ENCODE results near the gene ZSCAN10.

Gene ZSCAN10

DNA sequence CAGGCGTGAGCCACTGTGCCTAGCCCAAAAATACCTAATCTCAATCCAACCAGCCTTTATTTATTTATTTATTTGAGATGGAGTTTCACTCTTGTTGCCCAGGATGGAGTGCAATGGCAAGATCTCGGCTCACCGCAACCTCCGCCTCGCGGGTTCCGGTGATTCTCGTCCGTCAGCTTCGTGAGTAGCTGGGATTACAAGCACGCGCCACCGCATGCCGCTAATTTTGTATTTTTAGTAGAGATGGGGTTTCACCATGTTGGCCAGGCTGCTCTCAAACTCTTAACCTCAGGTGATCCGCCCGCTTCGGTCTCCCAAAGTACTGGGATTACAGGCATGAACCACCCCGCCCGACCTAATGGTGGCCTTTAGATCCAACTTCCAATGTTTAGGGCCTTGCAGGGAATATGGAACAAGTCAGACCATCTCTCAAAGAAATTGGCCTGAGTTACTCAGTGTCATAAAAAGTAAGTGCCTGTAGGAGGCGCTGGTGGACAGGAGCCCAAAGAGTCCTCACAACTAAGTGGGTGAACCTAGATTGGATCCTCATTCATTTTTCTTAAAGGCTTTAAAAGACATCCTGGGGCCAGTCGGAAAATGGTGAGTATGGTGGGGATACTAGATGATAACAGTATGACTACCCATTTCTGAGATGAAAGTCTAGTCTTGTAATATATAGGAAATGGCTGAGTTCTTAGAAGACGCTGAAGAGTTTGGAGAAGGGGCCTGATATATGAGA, 4.6 kb downstream of the ZSCAN10 start:
- H3K36me3 ChIP-seq (ENCODE audit: control insufficient read depth in 1 of 2, insufficient read depth in 2 of 2, low read length in 2 of 2) = no peaks in the 10 kb centered on the region
- no peak overlapping the region for H3K4me2 ChIP-seq (ENCODE audit: low read length)
- no peak overlapping the region for H2AFZ ChIP-seq (ENCODE audit: insufficient read depth, low read length, poor library complexity)
- WGBS (ENCODE audit: extremely low coverage, insufficient coverage, insufficient read length) = no CpG with 5 or more reads among the region's 22 CpGs
- H4K8ac ChIP-seq (ENCODE audit: low read depth, low read length) = no peak overlapping the region
- H3K79me1 ChIP-seq (ENCODE audit: low read length) = peaks cover under 1% of the 10 kb centered on the region
- H3K23ac ChIP-seq (ENCODE audit: low read length) = no peak overlapping the region
- no peaks in the 10 kb centered on the region for H3K27me3 ChIP-seq (ENCODE audit: insufficient read depth, low read length)
- no peak overlapping the region for H3K9ac ChIP-seq (ENCODE audit: low read length)
- peak; percentile 24 to 68 for DNase-seq
- H2BK12ac ChIP-seq (ENCODE audit: low read length) = no peak overlapping the region
- H2BK120ac ChIP-seq (ENCODE audit: insufficient read depth, low read length, poor library complexity) = no peak overlapping the region
- H3K4me3 ChIP-seq (ENCODE audit: low read depth, low read length) = no peak overlapping the region
- no peak overlapping the region for H4K12ac ChIP-seq (ENCODE audit: low read depth, low read length)
- peaks cover 4 to 9% of the 10 kb centered on the region in 2 experiments for H3K4me1 ChIP-seq (ENCODE audit: control insufficient read depth in 1 of 2, insufficient read depth in 2 of 2, low read length in 2 of 2)
- H3K4ac ChIP-seq (ENCODE audit: low read depth, low read length) = no peak overlapping the region
- no peak overlapping the region for H3K27ac ChIP-seq (ENCODE audit: low read depth, low read length)
- H3K18ac ChIP-seq (ENCODE audit: low read length) = no peak overlapping the region
- H2AK5ac ChIP-seq (ENCODE audit: low read length) = no peak overlapping the region
- H3K9me3 ChIP-seq (ENCODE audit: insufficient read depth, low read depth, low read length) = peaks cover 2% of the 10 kb centered on the region
- no peak overlapping the region for H4K91ac ChIP-seq (ENCODE audit: low read depth, low read length)
- H2BK5ac ChIP-seq (ENCODE audit: low read depth, low read length, poor library complexity) = no peak overlapping the region
- H3K79me2 ChIP-seq (ENCODE audit: control insufficient read depth, insufficient read depth, low read length, poor library complexity) = no peaks in the 10 kb centered on the region
- no peak overlapping the region for H3K14ac ChIP-seq (ENCODE audit: low read length)

DNA sequence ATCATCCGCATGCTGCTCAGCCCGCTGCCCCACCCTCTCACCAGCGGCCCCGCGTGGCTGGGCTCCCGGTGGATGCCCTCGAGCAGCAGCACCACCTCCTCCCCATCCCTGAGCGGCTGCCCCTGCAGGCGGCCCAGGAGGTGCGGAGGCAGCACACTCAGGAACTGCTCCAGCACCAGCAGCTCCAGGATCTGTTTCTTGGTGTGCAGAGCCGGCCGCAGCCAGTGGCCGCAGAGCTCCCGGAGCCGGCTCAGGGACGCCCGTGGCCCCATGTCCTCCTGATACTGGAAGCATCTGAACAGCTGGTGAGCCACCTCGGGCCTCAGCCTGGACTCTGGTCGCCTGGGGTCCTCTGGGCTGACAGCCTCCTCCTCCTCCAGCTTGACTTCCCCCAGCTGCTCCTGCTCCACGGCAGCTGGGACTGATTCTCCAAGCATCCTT, 6.6 kb downstream of the ZSCAN10 start:
- Histone ChIP-seq H4K8ac (ENCODE audit: low read depth, low read length) (no peak overlapping the region), H3K27me3 (ENCODE audit: insufficient read depth, low read length) (no peaks in the 10 kb centered on the region)

DNA sequence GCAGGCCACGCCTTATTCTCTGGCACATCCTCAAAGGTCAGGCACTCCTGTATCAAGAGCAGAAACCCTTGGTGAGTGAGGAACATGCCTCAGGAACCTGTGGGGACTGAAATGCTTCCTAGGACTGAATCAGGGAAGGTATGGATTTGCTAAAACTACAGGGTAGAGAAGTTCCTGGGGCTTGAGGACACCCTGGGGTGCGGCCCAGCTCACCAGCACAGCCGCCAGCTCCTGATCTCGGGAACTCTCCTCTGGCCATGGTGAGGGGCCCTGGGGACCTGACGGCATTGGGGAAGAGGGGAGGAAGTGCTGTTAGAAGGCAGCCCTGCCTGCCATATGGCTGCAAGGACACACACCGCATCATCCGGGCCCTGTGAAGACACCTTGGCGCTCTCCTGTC, 7.5 kb downstream of the ZSCAN10 start:
- Histone ChIP-seq H2AFZ (ENCODE audit: insufficient read depth, low read length, poor library complexity) (no peak overlapping the region), H3K79me2 (ENCODE audit: control insufficient read depth, insufficient read depth, low read length, poor library complexity) (no peaks in the 10 kb centered on the region), H2BK12ac (ENCODE audit: low read length) (no peak overlapping the region), H3K4me3 (ENCODE audit: low read depth, low read length) (no peak overlapping the region), H4K12ac (ENCODE audit: low read depth, low read length) (no peak overlapping the region), H2BK5ac (ENCODE audit: low read depth, low read length, poor library complexity) (no peak overlapping the region), H3K9ac (ENCODE audit: low read length) (no peak overlapping the region), H2BK120ac (ENCODE audit: insufficient read depth, low read length, poor library complexity) (no peak overlapping the region), H3K23ac (ENCODE audit: low read length) (no peak overlapping the region), H4K91ac (ENCODE audit: low read depth, low read length) (no peak overlapping the region), H3K4me1 (ENCODE audit: control insufficient read depth in 1 of 2, insufficient read depth in 2 of 2, low read length in 2 of 2) (no peaks in the 10 kb centered on the region), H3K14ac (ENCODE audit: low read length) (no peak overlapping the region), H3K4ac (ENCODE audit: low read depth, low read length) (no peak overlapping the region), H2AK5ac (ENCODE audit: low read length) (no peak overlapping the region), H4K8ac (ENCODE audit: low read depth, low read length) (no peak overlapping the region), H3K36me3 (ENCODE audit: control insufficient read depth in 1 of 2, insufficient read depth in 2 of 2, low read length in 2 of 2) (no peaks in the 10 kb centered on the region), H3K79me1 (ENCODE audit: low read length) (no peaks in the 10 kb centered on the region), H3K27ac (ENCODE audit: low read depth, low read length) (no peak overlapping the region), H3K27me3 (ENCODE audit: insufficient read depth, low read length) (no peaks in the 10 kb centered on the region), H3K9me3 (ENCODE audit: insufficient read depth, low read depth, low read length) (no peaks in the 10 kb centered on the region), H3K18ac (ENCODE audit: low read length) (no peak overlapping the region), H3K4me2 (ENCODE audit: low read length) (no peak overlapping the region)
- no CpG with 5 or more reads among the region's 8 CpGs for WGBS (ENCODE audit: extremely low coverage, insufficient coverage, insufficient read length)
- no peak for DNase-seq

More for the DNA sequence above, 6.6 kb downstream of the ZSCAN10 start:
- no peak overlapping the region for H2BK12ac ChIP-seq (ENCODE audit: low read length)
- no peak overlapping the region for H3K9ac ChIP-seq (ENCODE audit: low read length)
- no peak overlapping the region for H3K14ac ChIP-seq (ENCODE audit: low read length)
- H3K4me2 ChIP-seq (ENCODE audit: low read length) = no peak overlapping the region
- no peak overlapping the region for H2AK5ac ChIP-seq (ENCODE audit: low read length)
- no peak overlapping the region for H3K4me3 ChIP-seq (ENCODE audit: low read depth, low read length)
- no peak overlapping the region for H3K27ac ChIP-seq (ENCODE audit: low read depth, low read length)
- H3K23ac ChIP-seq (ENCODE audit: low read length) = no peak overlapping the region
- H4K91ac ChIP-seq (ENCODE audit: low read depth, low read length) = no peak overlapping the region
- H2BK5ac ChIP-seq (ENCODE audit: low read depth, low read length, poor library complexity) = no peak overlapping the region
- no peak overlapping the region for H3K4ac ChIP-seq (ENCODE audit: low read depth, low read length)
- no peaks in the 10 kb centered on the region for H3K79me2 ChIP-seq (ENCODE audit: control insufficient read depth, insufficient read depth, low read length, poor library complexity)
- H3K9me3 ChIP-seq (ENCODE audit: insufficient read depth, low read depth, low read length) = no peaks in the 10 kb centered on the region
- H2BK120ac ChIP-seq (ENCODE audit: insufficient read depth, low read length, poor library complexity) = no peak overlapping the region
- no peaks in the 10 kb centered on the region for H3K36me3 ChIP-seq (ENCODE audit: control insufficient read depth in 1 of 2, insufficient read depth in 2 of 2, low read length in 2 of 2)
- no peaks in the 10 kb centered on the region for H3K4me1 ChIP-seq (ENCODE audit: control insufficient read depth in 1 of 2, insufficient read depth in 2 of 2, low read length in 2 of 2)
- DNase-seq = no peak
- no peak overlapping the region for H2AFZ ChIP-seq (ENCODE audit: insufficient read depth, low read length, poor library complexity)
- no peaks in the 10 kb centered on the region for H3K79me1 ChIP-seq (ENCODE audit: low read length)
- H3K18ac ChIP-seq (ENCODE audit: low read length) = no peak overlapping the region
- no peak overlapping the region for H4K12ac ChIP-seq (ENCODE audit: low read depth, low read length)
- no CpG with 5 or more reads among the region's 20 CpGs for WGBS (ENCODE audit: extremely low coverage, insufficient coverage, insufficient read length)

DNA sequence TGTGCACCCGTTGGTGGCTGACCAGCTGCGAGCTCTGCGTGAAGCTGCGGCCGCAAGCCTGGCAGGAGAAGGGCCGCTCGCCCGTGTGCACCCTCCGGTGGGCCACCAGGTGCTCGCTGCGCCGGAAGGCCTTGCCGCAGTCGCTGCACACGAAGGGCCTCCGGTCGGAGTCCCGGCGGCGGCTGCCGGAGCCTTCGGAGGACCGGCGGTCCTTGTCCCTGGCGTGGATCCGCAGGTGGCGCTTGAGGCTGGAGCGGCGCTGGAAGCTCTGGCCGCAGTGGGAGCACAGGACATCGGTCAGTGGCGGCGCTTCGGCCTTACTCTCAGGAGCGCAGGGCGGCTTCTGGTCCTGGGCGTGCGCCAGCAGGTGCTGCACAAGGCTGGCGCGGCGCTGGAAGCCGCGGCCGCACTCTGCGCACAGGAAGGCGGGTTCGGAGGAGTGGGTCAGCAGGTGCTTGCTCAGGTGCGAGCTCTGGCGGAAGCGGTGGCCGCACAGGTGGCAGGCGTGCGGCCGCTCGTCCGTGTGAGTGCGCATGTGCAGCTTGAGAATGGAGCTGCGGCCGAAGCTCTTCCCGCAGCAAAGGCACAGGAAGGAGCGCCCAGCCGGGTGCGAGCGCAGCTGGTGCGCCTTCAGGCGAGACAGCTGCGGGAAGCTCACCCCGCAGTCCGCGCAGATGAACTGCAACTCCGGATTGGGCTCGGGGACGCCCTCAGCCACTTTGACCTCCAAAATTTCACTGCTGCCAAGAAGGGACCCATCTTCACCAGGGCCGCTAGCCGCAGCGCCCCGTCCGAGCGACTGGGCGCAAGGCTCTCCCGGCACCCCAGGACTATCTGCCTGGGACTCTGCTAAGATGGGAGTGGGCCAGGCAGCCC, 9.1 kb downstream of the ZSCAN10 start:
- Histone ChIP-seq H3K9ac (ENCODE audit: low read length) (no peak overlapping the region), H4K12ac (ENCODE audit: low read depth, low read length) (no peak overlapping the region), H3K79me2 (ENCODE audit: control insufficient read depth, insufficient read depth, low read length, poor library complexity) (no peaks in the 10 kb centered on the region), H2BK120ac (ENCODE audit: insufficient read depth, low read length, poor library complexity) (no peak overlapping the region), H3K4me1 (ENCODE audit: control insufficient read depth in 1 of 2, insufficient read depth in 2 of 2, low read length in 2 of 2) (no peaks in the 10 kb centered on the region), H3K79me1 (ENCODE audit: low read length) (no peaks in the 10 kb centered on the region), H3K18ac (ENCODE audit: low read length) (no peak overlapping the region), H3K9me3 (ENCODE audit: insufficient read depth, low read depth, low read length) (no peaks in the 10 kb centered on the region), H3K14ac (ENCODE audit: low read length) (no peak overlapping the region), H3K23ac (ENCODE audit: low read length) (no peak overlapping the region), H4K91ac (ENCODE audit: low read depth, low read length) (no peak overlapping the region), H3K36me3 (ENCODE audit: control insufficient read depth in 1 of 2, insufficient read depth in 2 of 2, low read length in 2 of 2) (no peaks in the 10 kb centered on the region), H2BK12ac (ENCODE audit: low read length) (no peak overlapping the region), H3K4me2 (ENCODE audit: low read length) (no peak overlapping the region), H2BK5ac (ENCODE audit: low read depth, low read length, poor library complexity) (no peak overlapping the region), H3K4me3 (ENCODE audit: low read depth, low read length) (no peak overlapping the region), H3K4ac (ENCODE audit: low read depth, low read length) (no peak overlapping the region), H3K27me3 (ENCODE audit: insufficient read depth, low read length) (no peaks in the 10 kb centered on the region), H2AFZ (ENCODE audit: insufficient read depth, low read length, poor library complexity) (no peak overlapping the region), H2AK5ac (ENCODE audit: low read length) (no peak overlapping the region), H3K27ac (ENCODE audit: low read depth, low read length) (no peak overlapping the region), H4K8ac (ENCODE audit: low read depth, low read length) (no peak overlapping the region)
- peak; percentile 56 to 77 for DNase-seq
- WGBS (ENCODE audit: extremely low coverage, insufficient coverage, insufficient read length) = no CpG with 5 or more reads among the region's 81 CpGs

Measured in trophoblast cell (in vitro differentiated cells and primary cell).